SHP77 treated with DMSO at 0.1 percent for 48 hours (cell line): ENCODE data around the gene SLC4A9.

Experiments
- DNase-seq: peaks from one replicate; lab custom pipeline; 2025; lab: John Stamatoyannopoulos, UW

The SLC4A9 gene, protein sequence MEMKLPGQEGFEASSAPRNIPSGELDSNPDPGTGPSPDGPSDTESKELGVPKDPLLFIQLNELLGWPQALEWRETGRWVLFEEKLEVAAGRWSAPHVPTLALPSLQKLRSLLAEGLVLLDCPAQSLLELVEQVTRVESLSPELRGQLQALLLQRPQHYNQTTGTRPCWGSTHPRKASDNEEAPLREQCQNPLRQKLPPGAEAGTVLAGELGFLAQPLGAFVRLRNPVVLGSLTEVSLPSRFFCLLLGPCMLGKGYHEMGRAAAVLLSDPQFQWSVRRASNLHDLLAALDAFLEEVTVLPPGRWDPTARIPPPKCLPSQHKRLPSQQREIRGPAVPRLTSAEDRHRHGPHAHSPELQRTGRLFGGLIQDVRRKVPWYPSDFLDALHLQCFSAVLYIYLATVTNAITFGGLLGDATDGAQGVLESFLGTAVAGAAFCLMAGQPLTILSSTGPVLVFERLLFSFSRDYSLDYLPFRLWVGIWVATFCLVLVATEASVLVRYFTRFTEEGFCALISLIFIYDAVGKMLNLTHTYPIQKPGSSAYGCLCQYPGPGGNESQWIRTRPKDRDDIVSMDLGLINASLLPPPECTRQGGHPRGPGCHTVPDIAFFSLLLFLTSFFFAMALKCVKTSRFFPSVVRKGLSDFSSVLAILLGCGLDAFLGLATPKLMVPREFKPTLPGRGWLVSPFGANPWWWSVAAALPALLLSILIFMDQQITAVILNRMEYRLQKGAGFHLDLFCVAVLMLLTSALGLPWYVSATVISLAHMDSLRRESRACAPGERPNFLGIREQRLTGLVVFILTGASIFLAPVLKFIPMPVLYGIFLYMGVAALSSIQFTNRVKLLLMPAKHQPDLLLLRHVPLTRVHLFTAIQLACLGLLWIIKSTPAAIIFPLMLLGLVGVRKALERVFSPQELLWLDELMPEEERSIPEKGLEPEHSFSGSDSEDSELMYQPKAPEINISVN

DNA sequence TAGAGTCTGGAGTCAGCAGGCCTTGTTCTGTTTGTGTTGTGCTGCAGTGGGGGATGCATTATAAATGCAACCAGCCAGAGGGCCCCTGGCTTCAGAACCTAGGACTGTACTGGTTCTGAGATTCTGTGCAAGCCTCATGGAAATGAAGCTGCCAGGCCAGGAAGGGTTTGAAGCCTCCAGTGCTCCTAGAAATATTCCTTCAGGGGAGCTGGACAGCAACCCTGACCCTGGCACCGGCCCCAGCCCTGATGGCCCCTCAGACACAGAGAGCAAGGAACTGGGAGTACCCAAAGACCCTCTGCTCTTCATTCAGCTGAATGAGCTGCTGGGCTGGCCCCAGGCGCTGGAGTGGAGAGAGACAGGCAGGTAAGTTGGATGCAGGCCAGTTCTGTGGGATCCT, at the start of gene SLC4A9:
TSS of gene SLC4A9 (plus strand) at position 94 of the 400 bp plus-strand sequence. CDS start at position 137, 43 bp downstream.
- no peak for DNase-seq

DNA sequence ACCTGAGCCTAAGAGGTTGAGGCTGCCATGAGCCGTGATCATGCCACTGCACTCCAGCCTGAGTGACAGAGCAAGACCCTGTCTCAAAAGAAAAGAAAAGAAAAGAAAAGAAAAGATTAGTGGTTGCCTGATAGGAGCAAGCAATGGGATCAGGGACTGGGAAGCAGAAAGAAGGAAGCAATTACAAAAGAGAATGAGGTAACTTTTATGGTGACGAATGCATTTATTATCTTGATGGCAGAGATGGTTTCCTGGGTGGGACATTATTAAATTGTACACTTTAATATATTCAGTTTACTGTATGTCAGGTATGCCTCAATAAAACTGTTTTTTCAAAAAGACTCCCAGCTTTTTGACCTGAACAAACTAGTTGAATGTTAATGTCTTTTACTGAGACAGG, 49.6 kb upstream of the SLC4A9 start:
- no peak for DNase-seq

DNA sequence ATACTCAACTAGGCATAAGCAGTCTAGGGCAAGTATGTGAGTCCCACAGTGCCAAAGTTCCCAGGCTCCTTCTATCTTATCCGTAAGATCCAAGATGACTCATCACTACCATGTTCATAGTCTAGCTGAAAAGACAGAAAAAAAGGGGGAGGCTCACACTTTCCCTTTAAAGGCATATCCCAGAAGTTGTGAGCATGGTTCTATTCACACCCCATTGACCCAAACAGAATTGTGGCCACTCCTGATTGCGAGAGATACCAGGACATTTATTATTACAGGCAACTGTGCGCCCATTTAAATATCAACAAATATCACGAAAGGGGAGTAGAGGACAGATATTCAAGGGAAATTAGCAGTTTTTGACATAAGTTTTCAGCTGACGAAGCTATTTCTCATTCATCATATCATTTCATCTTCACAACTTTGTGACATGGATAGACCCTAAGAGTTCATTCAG, 49.0 kb upstream of the SLC4A9 start:
- no peak for DNase-seq

GRCh38 chr5:140312067-140312790, 47.8 kb upstream of the SLC4A9 start:
- no peak for DNase-seq

GRCh38 chr5:140312791-140313189, 47.2 kb upstream of the SLC4A9 start:
- no peak for DNase-seq

GRCh38 chr5:140317859-140318258, 42.1 kb upstream of the SLC4A9 start:
- no peak for DNase-seq

GRCh38 chr5:140318792-140319191, 41.2 kb upstream of the SLC4A9 start:
- no peak for DNase-seq

DNA sequence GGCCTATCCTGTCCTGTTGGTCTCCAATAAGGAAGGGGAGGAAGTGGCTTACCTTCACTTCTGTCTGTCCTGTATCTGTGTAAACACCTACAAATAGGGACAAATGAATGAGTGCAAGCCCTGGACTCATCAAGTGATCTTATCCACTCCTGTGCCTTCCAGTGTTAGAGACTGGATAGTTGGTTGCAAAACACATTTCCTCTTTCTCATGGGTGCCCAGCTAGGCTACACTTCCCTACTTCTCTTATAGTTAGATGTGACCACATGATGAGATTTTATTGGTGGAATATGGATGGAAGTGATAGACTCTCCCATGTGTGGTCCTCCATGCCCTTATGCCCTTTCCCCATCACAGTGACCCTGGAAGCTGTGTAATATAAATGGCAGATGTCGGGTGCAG, 40.2 kb upstream of the SLC4A9 start:
- no peak for DNase-seq

GRCh38 chr5:140321796-140322195, 38.2 kb upstream of the SLC4A9 start:
- DNase-seq, result no peak

- no peak for DNase-seq
Measured at GRCh38 chr5:140322751-140323731, 37.0 kb upstream of the SLC4A9 start.

GRCh38 chr5:140324041-140324600, 35.9 kb upstream of the SLC4A9 start:
- no peak for DNase-seq

DNA sequence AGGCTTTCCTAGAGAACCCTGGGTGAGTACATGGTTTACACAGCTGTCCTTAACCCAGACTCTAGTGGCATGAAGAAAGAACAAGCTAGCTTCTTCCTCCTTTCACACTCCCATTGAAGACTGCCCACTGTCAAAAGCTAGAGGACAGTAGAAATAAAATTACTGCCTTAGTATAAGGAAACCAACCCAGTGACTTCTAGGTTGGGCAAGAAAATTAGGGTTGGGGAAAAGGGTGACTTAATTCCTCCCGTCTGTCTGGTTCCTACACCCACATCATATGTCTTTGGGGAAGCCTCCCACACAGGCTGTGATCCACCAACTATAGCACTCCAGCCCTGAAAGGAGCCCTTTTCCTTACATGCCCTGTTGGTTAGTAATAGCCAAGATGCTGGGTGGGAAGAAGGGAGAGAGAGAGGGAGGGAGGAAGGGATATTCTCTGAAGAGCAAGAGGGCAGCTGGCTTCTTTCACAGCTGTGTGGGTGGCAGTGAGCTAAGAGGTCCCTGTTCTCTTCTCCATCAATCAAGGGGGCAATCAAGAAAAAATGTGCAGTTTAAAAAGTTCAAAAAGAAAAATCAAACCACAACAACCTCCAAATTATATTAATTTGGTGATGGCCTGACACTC, 35.3 kb upstream of the SLC4A9 start:
- no peak for DNase-seq

GRCh38 chr5:140325486-140325885, 34.5 kb upstream of the SLC4A9 start:
- DNase-seq, result no peak

DNA sequence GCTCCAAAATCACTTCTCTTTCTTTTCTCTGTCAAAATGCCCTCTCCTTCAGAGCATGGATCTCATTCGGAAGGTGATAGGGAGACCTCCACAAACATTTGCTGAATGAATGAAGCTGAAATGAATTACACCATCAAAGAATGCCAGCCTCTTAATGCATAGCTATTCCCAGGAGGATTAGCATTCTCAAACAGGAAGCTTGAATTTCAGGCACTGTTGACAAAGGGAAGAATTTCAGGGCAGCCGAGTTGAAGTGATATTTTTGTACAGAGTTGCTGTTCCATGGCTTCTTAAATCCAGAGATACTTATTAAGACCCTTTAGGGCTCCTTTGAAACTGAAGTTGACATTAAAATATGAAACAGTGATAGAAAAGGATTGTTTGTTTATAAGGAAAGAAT, 32.4 kb upstream of the SLC4A9 start:
- DNase-seq, result no peak

DNA sequence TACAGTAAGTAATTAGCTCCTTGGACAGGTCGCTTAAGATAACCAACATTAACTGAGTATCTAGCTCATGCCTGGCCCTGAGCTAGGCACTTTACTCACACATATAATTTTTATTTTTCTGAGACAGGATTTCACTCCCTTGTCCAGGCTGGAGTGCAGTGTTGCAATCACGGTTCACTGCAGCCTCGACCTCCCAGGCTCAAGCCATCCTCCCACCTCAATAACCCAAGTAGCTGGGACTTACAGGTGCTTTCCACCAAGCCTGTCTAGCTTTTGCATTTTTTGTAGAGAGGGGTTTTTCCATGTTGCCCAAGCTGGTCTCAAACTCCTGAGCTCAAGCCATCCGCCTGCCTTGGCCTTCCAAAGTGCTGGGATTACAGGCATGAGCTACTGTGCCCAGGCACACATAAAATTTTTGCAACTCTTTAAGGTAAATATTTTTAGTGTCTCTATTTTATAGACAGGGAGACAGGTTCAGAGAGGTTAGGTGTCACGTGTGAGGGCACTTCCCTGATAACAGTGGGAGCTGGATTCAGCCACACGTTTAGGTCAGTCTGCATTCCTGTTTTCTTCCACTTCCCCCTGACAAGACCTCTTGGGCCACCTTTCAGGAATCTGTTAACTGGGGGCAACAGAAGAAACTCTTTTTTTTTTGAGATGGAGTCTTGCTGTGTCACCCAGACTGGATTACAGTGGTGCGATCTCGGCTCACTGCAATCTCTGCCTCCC, 31.8 kb upstream of the SLC4A9 start:
- DNase-seq, result no peak

- no peak for DNase-seq
Measured at GRCh38 chr5:140329739-140330481, 30.1 kb upstream of the SLC4A9 start.

- DNase-seq, result no peak
Measured at GRCh38 chr5:140331638-140332037, 28.4 kb upstream of the SLC4A9 start.

DNA sequence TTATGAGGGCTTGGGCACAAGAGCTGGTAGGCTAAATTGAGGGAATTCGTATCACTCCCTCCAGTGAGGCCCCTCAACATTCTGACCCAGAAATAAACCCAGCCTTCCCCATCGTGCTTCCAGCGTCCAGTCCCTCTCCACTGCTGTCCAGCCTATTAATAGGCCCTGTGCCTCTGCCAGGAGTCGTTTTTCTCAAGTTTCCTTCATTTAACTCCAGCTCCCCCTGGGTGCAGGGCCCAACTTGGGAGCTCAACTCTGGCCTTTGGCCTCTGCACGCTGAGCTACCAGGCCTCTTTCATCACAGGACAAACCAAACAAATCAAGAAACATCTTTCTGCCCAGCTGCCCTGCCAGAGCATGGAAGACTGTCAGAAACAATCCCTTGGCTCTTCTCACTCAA, 23.6 kb upstream of the SLC4A9 start:
- no peak for DNase-seq

- no peak for DNase-seq
Measured at GRCh38 chr5:140337880-140338279, 22.1 kb upstream of the SLC4A9 start.
